Spleen (tissue), 7 donors: ENCODE results near the gene SESTD1.

ENCODE experiments used
- POLR2A ChIP-seq, 3 donors: fragments of 450-650 bp; IDR thresholded peaks; one replicate each; pipeline ENCODE4 v1.5.1; 2017; ENCODE audit warnings: antibody characterized with exemption in 3 of 3, mild to moderate bottlenecking in 1 of 3
- TF ChIP-seq, protein P1 (sequence below), 11 experiments: fragments of 200-600 bp in 7 of 11; fragments of 450-650 bp in 4 of 11; sonication (generic) in 4 of 11; IDR thresholded peaks in 8 of 11; conservative IDR thresholded peaks in 3 of 11; 1 replicate in 7 of 11; 2 replicates in 4 of 11; pipeline versions ENCODE4 v1.4.0 to v1.8.0; 2016 to 2021; ENCODE audit warnings: antibody characterized with exemption in 11 of 11, inconsistent platforms in 4 of 11, mild to moderate bottlenecking in 1 of 11
- donor health status: DM: no; HTN: no; CAD: no; lungs with moderate emphysema.
- donor health status: DM: no; HTN: no; CAD: no.
- donor health status: DM: no; HTN: no; CAD: no.

DNA sequence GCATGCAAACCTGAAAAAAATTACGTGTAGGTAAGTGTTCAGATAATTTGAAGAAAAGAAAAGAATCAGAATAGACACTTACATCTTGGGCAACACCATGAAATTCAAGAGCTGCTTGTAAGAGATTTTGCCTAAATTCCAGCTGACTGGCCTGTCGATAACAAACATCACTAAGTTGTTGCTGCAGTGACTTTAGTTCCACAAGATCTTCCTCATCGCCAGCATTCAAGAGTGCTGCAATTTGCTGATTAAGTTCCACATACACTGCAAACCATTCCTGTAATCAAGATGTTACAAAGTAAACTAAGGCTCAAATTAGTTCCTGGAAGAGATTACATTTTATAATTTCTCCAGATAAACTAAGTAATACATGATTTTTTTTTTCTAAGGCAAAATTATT is 140.3 kb downstream of the SESTD1 start:
- TF ChIP-seq, protein P1, sequence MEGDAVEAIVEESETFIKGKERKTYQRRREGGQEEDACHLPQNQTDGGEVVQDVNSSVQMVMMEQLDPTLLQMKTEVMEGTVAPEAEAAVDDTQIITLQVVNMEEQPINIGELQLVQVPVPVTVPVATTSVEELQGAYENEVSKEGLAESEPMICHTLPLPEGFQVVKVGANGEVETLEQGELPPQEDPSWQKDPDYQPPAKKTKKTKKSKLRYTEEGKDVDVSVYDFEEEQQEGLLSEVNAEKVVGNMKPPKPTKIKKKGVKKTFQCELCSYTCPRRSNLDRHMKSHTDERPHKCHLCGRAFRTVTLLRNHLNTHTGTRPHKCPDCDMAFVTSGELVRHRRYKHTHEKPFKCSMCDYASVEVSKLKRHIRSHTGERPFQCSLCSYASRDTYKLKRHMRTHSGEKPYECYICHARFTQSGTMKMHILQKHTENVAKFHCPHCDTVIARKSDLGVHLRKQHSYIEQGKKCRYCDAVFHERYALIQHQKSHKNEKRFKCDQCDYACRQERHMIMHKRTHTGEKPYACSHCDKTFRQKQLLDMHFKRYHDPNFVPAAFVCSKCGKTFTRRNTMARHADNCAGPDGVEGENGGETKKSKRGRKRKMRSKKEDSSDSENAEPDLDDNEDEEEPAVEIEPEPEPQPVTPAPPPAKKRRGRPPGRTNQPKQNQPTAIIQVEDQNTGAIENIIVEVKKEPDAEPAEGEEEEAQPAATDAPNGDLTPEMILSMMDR (IDR thresholded peaks at IDR 0.05 in 8 of 11, conservative IDR thresholded peaks at IDR 0.05 in 3 of 11): no peak
- TF ChIP-seq POLR2A (IDR thresholded peaks at IDR 0.05): no peak
